ENCODE measurements around the gene FTO. TPM values are rescaled to one million over a fixed set of nuclear protein-coding genes. Genes with fewer than 3 reads are reported as not detected.

FTO gene
- total and polyA plus RNA-seq, 7 experiments from 2014 or later = 47.2 to 104 (median 58.3) TPM

DNA sequence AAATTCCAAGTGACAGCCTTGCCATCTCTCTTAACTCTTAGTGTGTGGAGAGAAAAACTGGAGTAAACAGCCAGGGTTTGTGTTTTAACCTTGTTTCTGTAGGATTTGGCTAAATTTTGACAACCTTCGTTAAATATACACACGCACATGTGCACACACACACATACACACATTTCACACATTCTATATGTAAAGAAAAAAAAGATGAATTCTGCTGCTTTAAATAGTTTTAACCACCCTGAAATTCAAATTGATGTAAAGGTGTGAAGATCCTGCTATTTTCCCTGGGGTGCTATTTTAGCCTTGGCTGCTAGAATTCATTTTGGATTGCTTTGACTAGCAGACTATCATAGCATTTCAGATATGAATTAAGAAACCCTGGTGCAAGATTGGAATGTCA lies 191.9 kb downstream of the FTO start:
- Histone ChIP-seq H3K4me1 (ENCODE audit: control insufficient read depth in 2 of 2, insufficient read depth in 2 of 2, low read length in 2 of 2) (no peaks in the 10 kb centered on the region), H3K9me3 (ENCODE audit: control insufficient read depth in 2 of 3, low read length in 3 of 3) (no peaks in the 10 kb centered on the region), H3K4me3 (ENCODE audit: low read length) (no peak overlapping the region), H3K27me3 (ENCODE audit: control insufficient read depth in 2 of 2, insufficient read depth in 2 of 2, low read length in 2 of 2) (no peaks in the 10 kb centered on the region), H3K36me3 (ENCODE audit: control insufficient read depth in 2 of 3, insufficient read depth in 3 of 3, low read length in 3 of 3) (no peaks in the 10 kb centered on the region), H3K27ac (ENCODE audit: low read depth, low read length) (no peak overlapping the region)
- H3K4me1 Mint-ChIP-seq = peaks cover 0 to 40% (median 6%) of the 10 kb centered on the region in 7 donors
- no peaks in the 10 kb centered on the region for H3K9me3 Mint-ChIP-seq
- H3K36me3 Mint-ChIP-seq = peaks cover 0 to 27% (median 8%) of the 10 kb centered on the region in 5 donors
- no peak for ATAC-seq
- intact Hi-C loops (cut with micrococcal nuclease) = loop anchor here in 1 of 2 donors (10.0 kb wide), 3 partner anchors 159 to 341 kb away; no protein-coding TSS in a partner anchor
- no peaks in the 10 kb centered on the region for H3K27me3 Mint-ChIP-seq
- POLR2A ChIA-PET = no interaction called here
- H3K27ac Mint-ChIP-seq = no peak overlapping the region
- H3K4me3 Mint-ChIP-seq = no peak overlapping the region
- CTCF ChIA-PET = no interaction called here
- DNase-seq = no peak

DNA sequence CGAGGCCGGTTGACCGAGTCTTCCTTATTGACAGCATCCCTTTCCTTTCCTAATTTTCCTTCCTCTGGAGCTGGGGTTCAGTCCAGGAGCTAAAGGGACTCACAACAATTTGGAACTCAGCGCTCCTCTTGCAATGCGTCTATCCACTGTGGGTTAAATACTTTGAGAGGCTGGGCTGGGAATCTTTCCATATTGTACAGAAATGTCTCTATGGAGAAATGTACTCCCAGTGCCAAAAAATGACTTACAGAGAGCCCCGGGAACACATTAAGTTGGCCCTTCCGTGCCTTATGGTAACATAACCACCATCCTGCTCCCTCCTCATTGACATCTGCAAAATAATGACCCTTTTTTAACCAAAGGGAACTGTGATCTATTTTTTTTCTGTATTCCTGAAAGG lies 192.8 kb downstream of the FTO start:
- Mint-ChIP-seq H3K4me1 (peaks cover 0 to 41% (median 6%) of the 10 kb centered on the region in 7 donors), H3K9me3 (no peaks in the 10 kb centered on the region), H3K27me3 (no peaks in the 10 kb centered on the region), H3K4me3 (no peak overlapping the region), H3K27ac (no peak overlapping the region), H3K36me3 (peaks cover 0 to 32% (median 13%) of the 10 kb centered on the region in 5 donors)
- ChIA-PET CTCF (interaction anchor here (0.6 kb wide), 1 partner anchor 64 kb away, joined by 4 read pairs; no protein-coding TSS in a partner anchor), POLR2A (no interaction called here)
- no peak for DNase-seq
- Histone ChIP-seq H3K4me3 (ENCODE audit: low read length) (no peak overlapping the region), H3K27me3 (ENCODE audit: control insufficient read depth in 2 of 2, insufficient read depth in 2 of 2, low read length in 2 of 2) (no peaks in the 10 kb centered on the region), H3K27ac (ENCODE audit: low read depth, low read length) (no peak overlapping the region), H3K36me3 (ENCODE audit: control insufficient read depth in 2 of 3, insufficient read depth in 3 of 3, low read length in 3 of 3) (no peaks in the 10 kb centered on the region), H3K9me3 (ENCODE audit: control insufficient read depth in 2 of 3, low read length in 3 of 3) (no peaks in the 10 kb centered on the region), H3K4me1 (ENCODE audit: control insufficient read depth in 2 of 2, insufficient read depth in 2 of 2, low read length in 2 of 2) (no peaks in the 10 kb centered on the region)
- ATAC-seq = no peak
- intact Hi-C loops (cut with micrococcal nuclease) = loop anchor here in 1 of 2 donors (10.0 kb wide), 3 partner anchors 158 to 342 kb away; no protein-coding TSS in a partner anchor

DNA sequence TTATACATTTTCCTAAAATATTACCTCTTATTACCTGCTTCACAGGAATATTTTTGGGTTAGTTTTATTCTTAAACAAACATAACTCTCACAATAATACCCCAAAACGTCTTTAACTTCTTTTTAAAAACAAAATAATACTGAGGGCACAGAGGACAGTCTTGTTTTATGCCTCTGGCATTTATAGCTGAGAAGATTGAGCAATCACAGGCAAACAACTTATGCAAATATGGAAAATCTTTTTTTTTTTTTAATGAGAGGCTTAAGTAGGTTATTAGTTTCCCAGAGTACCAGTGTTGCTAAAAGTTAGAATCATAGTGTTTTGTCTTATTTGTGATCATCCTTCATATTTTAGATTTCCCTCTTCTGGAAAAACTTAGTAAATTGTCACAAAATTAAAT lies 195.0 kb downstream of the FTO start:
- ATAC-seq (no peak), DNase-seq (no peak)
- POLR2A ChIA-PET = no interaction called here
- no peaks in the 10 kb centered on the region for H3K9me3 Mint-ChIP-seq
- peaks cover 0 to 40% (median 13%) of the 10 kb centered on the region in 5 donors for H3K36me3 Mint-ChIP-seq
- Histone ChIP-seq H3K4me3 (ENCODE audit: low read length) (no peak overlapping the region), H3K4me1 (ENCODE audit: control insufficient read depth in 2 of 2, insufficient read depth in 2 of 2, low read length in 2 of 2) (no peaks in the 10 kb centered on the region), H3K27me3 (ENCODE audit: control insufficient read depth in 2 of 2, insufficient read depth in 2 of 2, low read length in 2 of 2) (no peaks in the 10 kb centered on the region), H3K36me3 (ENCODE audit: control insufficient read depth in 2 of 3, insufficient read depth in 3 of 3, low read length in 3 of 3) (no peaks in the 10 kb centered on the region), H3K27ac (ENCODE audit: low read depth, low read length) (no peak overlapping the region), H3K9me3 (ENCODE audit: control insufficient read depth in 2 of 3, low read length in 3 of 3) (no peaks in the 10 kb centered on the region)
- H3K4me1 Mint-ChIP-seq = peaks cover 0 to 27% (median 8%) of the 10 kb centered on the region in 7 donors
- H3K4me3 Mint-ChIP-seq = no peak overlapping the region
- no peaks in the 10 kb centered on the region for H3K27me3 Mint-ChIP-seq
- intact Hi-C loops (cut with micrococcal nuclease) = loop anchor here in 1 of 2 donors (10.0 kb wide), 3 partner anchors 156 to 344 kb away; no protein-coding TSS in a partner anchor
- CTCF ChIA-PET = no interaction called here
- H3K27ac Mint-ChIP-seq = no peak overlapping the region

DNA sequence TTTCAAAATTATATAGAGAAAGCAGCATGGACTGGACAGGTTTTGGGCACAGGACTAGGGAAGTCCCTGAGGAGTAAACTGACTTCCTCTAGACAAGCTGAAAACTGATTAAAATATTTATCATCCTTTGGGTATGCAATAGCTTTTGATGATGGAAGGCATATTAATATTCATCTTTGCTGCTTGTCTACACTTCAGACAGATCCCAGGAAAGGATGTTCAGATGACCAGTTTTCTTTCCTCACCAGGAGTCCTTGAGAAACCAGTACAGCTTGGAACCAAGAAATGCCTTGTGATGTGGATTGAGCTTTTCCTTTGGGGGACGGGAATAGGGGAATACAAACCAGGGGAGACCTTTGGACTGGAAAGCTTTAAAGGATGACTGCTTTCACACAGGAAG lies 195.5 kb downstream of the FTO start:
- Histone ChIP-seq H3K4me3 (ENCODE audit: low read length) (no peak overlapping the region), H3K4me1 (ENCODE audit: control insufficient read depth in 2 of 2, insufficient read depth in 2 of 2, low read length in 2 of 2) (no peaks in the 10 kb centered on the region), H3K27ac (ENCODE audit: low read depth, low read length) (no peak overlapping the region), H3K27me3 (ENCODE audit: control insufficient read depth in 2 of 2, insufficient read depth in 2 of 2, low read length in 2 of 2) (no peaks in the 10 kb centered on the region), H3K9me3 (ENCODE audit: control insufficient read depth in 2 of 3, low read length in 3 of 3) (no peaks in the 10 kb centered on the region), H3K36me3 (ENCODE audit: control insufficient read depth in 2 of 3, insufficient read depth in 3 of 3, low read length in 3 of 3) (no peaks in the 10 kb centered on the region)
- H3K4me3 Mint-ChIP-seq = no peak overlapping the region
- H3K27me3 Mint-ChIP-seq = no peaks in the 10 kb centered on the region
- DNase-seq = no peak
- H3K36me3 Mint-ChIP-seq = peaks cover 0 to 40% (median 11%) of the 10 kb centered on the region in 5 donors
- ChIA-PET CTCF (no interaction called here), POLR2A (no interaction called here)
- ATAC-seq = no peak
- peak overlapping the region in 1 of 9 donors; percentile 24 for H3K27ac Mint-ChIP-seq
- H3K4me1 Mint-ChIP-seq = peaks cover under 1 to 22% (median 8%) of the 10 kb centered on the region in 7 donors
- no peaks in the 10 kb centered on the region for H3K9me3 Mint-ChIP-seq
- intact Hi-C loops (cut with micrococcal nuclease) = loop anchor here in 1 of 2 donors (10.0 kb wide), 3 partner anchors 155 to 345 kb away; no protein-coding TSS in a partner anchor

DNA sequence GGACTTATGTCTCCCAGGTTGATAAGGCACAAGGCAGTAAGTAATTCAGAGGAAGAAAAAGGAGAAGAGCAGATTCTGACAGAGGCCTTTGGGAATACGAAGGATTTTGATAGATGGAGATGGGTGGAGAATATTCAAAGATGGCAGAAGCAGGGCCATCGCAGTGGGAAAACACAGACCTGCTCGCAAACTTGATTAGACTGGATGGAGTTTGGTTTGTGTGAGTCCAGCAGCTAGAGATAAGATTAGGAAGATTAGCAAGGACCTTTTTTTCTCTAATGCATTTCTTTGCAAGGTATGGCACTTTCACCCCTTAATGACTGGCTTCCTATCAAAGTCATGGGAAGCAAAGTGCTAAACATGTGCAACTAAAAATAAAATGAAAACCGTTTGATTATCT lies 196.7 kb downstream of the FTO start:
- Mint-ChIP-seq H3K4me3 (no peak overlapping the region), H3K36me3 (peaks cover 0 to 51% (median 17%) of the 10 kb centered on the region in 5 donors), H3K27me3 (no peaks in the 10 kb centered on the region), H3K27ac (no peak overlapping the region), H3K4me1 (peaks cover 4 to 28% (median 20%) of the 10 kb centered on the region in 7 donors), H3K9me3 (no peaks in the 10 kb centered on the region)
- Histone ChIP-seq H3K27me3 (ENCODE audit: control insufficient read depth in 2 of 2, insufficient read depth in 2 of 2, low read length in 2 of 2) (no peaks in the 10 kb centered on the region), H3K9me3 (ENCODE audit: control insufficient read depth in 2 of 3, low read length in 3 of 3) (no peaks in the 10 kb centered on the region), H3K36me3 (ENCODE audit: control insufficient read depth in 2 of 3, insufficient read depth in 3 of 3, low read length in 3 of 3) (no peaks in the 10 kb centered on the region), H3K27ac (ENCODE audit: low read depth, low read length) (no peak overlapping the region), H3K4me3 (ENCODE audit: low read length) (no peak overlapping the region), H3K4me1 (ENCODE audit: control insufficient read depth in 2 of 2, insufficient read depth in 2 of 2, low read length in 2 of 2) (no peaks in the 10 kb centered on the region)
- DNase-seq = no peak
- intact Hi-C loops (cut with micrococcal nuclease) = no loop called here
- ChIA-PET CTCF (no interaction called here), POLR2A (no interaction called here)
- ATAC-seq = no peak

DNA sequence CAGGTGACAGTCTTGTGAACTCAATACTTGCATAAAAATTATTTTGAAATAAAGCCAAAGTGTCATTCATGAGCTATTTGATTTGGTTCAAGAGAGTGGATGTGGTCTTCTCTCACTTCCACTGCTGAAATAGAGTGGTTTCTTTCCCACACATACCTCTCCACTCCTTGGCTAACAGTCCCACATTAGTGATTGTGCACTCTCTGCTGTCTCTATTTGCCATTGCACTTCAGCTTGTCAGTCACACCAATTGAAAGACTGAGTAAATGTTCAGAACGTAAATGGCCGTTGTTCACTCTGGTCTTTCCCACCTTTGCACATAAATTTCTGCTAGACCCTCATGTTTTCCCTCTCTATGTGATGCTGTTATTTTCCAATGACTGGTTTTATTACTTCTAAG lies 197.5 kb downstream of the FTO start:
- no peaks in the 10 kb centered on the region for H3K27me3 ChIP-seq (ENCODE audit: control insufficient read depth in 2 of 2, insufficient read depth in 2 of 2, low read length in 2 of 2)
- H3K4me1 ChIP-seq (ENCODE audit: control insufficient read depth in 2 of 2, insufficient read depth in 2 of 2, low read length in 2 of 2) = no peaks in the 10 kb centered on the region
- Mint-ChIP-seq H3K4me3 (no peak overlapping the region), H3K27ac (no peak overlapping the region), H3K27me3 (no peaks in the 10 kb centered on the region), H3K36me3 (peaks cover 0 to 57% (median 21%) of the 10 kb centered on the region in 5 donors), H3K9me3 (no peaks in the 10 kb centered on the region), H3K4me1 (peaks cover 4 to 29% (median 23%) of the 10 kb centered on the region in 7 donors)
- DNase-seq (no peak), ATAC-seq (no peak)
- H3K36me3 ChIP-seq (ENCODE audit: control insufficient read depth in 2 of 3, insufficient read depth in 3 of 3, low read length in 3 of 3) = no peaks in the 10 kb centered on the region
- no peak overlapping the region for H3K4me3 ChIP-seq (ENCODE audit: low read length)
- CTCF ChIA-PET = no interaction called here
- H3K27ac ChIP-seq (ENCODE audit: low read depth, low read length) = no peak overlapping the region
- H3K9me3 ChIP-seq (ENCODE audit: control insufficient read depth in 2 of 3, low read length in 3 of 3) = no peaks in the 10 kb centered on the region
- intact Hi-C loops (cut with micrococcal nuclease) = no loop called here
- POLR2A ChIA-PET = no interaction called here

DNA sequence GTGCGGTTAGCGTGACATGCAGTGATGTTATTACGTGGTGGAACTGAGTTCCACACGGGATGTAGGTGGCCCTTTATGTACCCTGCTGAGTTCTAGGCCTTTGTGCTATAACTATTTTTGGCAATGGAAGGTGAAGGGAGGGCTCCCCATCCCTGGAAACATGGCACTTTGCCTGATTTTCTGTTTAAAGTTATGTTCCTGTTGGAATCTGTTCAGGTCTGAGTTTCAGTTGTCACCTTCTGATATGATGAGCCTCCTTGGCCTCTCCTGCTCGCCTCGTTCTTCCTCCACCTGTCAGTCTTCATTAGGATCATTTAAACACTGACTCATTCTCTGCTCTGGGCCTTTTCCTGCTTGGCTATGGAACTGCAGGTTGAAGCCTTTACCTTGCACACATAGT lies 200.6 kb downstream of the FTO start:
- ChIA-PET CTCF (no interaction called here), POLR2A (no interaction called here)
- Histone ChIP-seq H3K4me1 (ENCODE audit: control insufficient read depth in 2 of 2, insufficient read depth in 2 of 2, low read length in 2 of 2) (no peaks in the 10 kb centered on the region), H3K9me3 (ENCODE audit: control insufficient read depth in 2 of 3, low read length in 3 of 3) (no peaks in the 10 kb centered on the region), H3K27me3 (ENCODE audit: control insufficient read depth in 2 of 2, insufficient read depth in 2 of 2, low read length in 2 of 2) (no peaks in the 10 kb centered on the region), H3K36me3 (ENCODE audit: control insufficient read depth in 2 of 3, insufficient read depth in 3 of 3, low read length in 3 of 3) (no peaks in the 10 kb centered on the region), H3K4me3 (ENCODE audit: low read length) (no peak overlapping the region), H3K27ac (ENCODE audit: low read depth, low read length) (no peak overlapping the region)
- intact Hi-C loops (cut with micrococcal nuclease) = no loop called here
- Mint-ChIP-seq H3K27me3 (no peaks in the 10 kb centered on the region), H3K27ac (no peak overlapping the region), H3K4me1 (peaks cover 2 to 24% (median 19%) of the 10 kb centered on the region in 7 donors), H3K36me3 (peaks cover 0 to 51% (median 23%) of the 10 kb centered on the region in 5 donors), H3K9me3 (peaks cover 0 to 3% (median 0%) of the 10 kb centered on the region in 11 donors), H3K4me3 (no peak overlapping the region)
- DNase-seq (no peak), ATAC-seq (no peak)

All from naive thymus-derived CD4-positive, alpha-beta T cell (primary cell).